GM12801 (cell line): ENCODE measurements around the gene RRP8.

Experiments
- CTCF ChIP-seq: IDR thresholded peaks from one replicate; pipeline ENCODE4 v1.5.1; 2011; ENCODE audit warnings: control low read depth; ENCODE audit not compliant: insufficient read length; ENCODE audit errors: extremely low read depth

The RRP8 gene

GRCh38 chr11:6631361-6631890 is 28.0 kb upstream of the RRP8 start:
- TF ChIP-seq CTCF: no peak

GRCh38 chr11:6630632-6631291 is 27.3 kb upstream of the RRP8 start:
- TF ChIP-seq CTCF: no peak

DNA sequence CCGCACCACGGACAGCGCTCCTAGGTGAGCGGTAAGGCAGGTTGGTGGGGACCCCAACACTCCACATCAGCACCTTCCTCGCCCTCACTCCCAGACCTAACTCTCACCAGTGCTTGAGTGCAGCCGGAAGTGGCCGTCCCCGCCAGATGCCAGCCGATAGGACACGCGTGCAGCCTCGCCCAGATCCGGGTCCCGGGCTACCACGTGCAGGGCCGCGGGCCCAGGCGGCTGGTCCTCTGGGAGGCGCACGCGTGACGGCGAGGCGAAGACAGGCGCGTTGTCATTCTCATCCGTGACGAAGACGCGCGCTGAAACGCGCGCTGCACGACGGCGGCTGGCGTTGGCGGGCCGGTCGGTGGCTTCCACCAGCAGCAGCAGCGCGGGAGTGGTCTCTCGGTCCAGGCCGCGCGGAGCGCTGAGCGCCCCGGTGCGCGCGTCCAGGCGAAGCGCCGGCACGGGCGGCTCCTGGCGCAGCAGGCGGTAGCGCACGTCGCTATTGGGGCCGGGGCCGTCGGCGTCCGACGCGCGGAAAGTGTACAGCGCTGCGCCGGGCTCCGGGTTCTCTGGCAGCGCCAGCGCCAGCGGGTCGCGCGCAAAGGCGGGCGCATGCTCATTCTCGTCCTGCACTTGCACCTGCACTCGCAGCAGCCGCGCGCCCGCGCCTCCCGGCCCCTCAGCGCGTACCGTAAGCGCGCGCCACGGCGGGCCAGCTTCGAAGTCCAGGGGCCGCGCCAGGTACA is 26.6 kb upstream of the RRP8 start:
- TF ChIP-seq CTCF: no peak

GRCh38 chr11:6629573-6629891 is 26.1 kb upstream of the RRP8 start:
- TF ChIP-seq CTCF: no peak

DNA sequence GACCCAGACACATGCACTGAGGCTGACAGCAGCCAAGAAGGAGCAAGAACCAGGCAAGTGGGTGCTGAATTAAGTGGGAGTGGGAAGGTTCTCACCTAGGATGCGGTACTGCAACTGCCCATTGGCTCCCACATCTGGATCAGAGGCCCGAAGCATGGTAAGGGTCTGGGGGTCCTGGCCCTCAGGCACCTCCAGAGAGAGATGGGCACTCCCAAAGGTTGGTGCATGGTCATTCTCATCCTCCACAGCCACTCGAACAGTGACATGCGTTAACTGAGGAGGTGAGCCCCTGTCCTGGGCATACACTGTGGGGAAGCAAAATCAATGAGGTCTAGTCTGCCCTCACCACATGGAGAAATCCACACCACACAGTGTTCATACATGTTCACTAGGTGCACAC is 25.1 kb upstream of the RRP8 start:
- TF ChIP-seq CTCF: no peak

GRCh38 chr11:6627762-6628241 is 24.4 kb upstream of the RRP8 start:
- TF ChIP-seq CTCF: no peak

GRCh38 chr11:6626971-6627761 is 23.8 kb upstream of the RRP8 start:
- no peak for TF ChIP-seq CTCF
